ENCODE data around the gene MSRB2.
A peak's percentile ranks its signal among the peaks of the same experiment; 100 is the strongest.
"Not testable (repeated sequence)": the region's sequence is repeated elsewhere in the genome, so short reads cannot be mapped to it uniquely, and the experiment has no call there.

Gene MSRB2

DNA sequence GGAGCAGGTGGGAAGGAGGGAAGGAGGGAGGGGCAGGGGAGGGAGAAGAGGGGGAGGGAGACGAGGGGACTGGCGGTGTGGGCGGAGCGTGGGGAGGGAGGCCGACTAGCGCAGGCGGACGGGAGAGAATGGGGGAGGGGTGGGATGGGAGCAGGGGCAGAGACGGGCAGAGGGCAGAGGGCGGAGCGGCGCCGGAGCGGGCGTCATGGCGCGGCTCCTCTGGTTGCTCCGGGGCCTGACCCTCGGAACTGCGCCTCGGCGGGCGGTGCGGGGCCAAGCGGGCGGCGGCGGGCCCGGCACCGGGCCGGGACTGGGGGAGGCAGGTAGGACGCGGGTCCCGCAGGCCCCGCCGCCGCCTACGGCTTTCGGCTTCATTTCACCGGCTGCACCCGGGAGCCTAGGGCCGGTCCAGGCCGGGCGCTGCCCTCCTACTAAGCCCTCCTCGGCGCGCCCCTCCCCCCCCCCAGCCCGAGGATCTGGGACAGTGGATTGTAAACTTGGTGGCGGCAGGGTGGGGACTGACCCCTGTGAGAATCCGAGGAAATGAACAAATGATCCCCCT is at the start of gene MSRB2:
Gene MSRB2, plus strand, starts transcription at position 176 of the 562 bp plus-strand sequence. Its CDS starts 30 bp downstream, at position 206.
- DNase-seq, result peak; percentile 75 to 90

DNA sequence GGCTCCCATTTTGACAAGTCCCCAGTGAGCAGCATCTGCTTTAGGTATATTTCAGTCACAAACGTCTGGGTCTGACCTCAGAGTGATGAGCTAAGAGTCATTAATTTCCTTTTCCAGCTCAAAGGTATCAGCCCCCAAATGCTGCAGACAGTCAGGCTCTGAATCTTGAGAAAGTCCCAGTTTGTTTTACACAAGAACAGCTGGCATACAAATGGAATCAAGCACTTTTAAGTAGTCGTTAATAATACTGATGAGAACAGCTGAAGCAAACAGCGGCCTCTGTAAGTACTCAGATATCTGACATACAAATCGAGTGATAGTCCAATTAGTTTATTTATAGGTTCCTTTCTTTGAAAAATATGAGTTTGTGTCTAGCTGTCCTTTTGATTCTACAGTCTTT is 49.4 kb upstream of the MSRB2 start:
- no peak for DNase-seq

- DNase-seq, result no peak
These were observed 48.0 kb upstream of the MSRB2 start for GRCh38 chr10:23047201-23048050.

DNA sequence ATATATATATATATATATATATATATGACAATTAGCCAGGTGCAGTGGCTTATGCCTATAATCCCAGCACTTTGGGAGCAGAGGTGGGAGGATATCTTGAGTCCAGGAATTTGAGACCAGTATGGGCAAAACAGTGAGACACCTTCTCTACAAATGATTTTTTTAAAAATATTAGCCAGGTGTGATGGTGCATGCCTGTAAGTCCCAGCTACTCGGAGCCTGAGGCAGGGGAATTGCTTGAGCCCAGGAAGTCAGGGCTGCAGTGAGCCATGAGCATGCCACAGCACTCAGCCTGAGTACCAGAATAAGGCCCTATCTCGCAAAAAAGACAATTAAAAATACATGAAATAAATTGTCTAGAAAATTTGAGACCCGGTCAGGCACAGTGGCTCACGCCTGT is 47.2 kb upstream of the MSRB2 start:
- no peak for DNase-seq

DNA sequence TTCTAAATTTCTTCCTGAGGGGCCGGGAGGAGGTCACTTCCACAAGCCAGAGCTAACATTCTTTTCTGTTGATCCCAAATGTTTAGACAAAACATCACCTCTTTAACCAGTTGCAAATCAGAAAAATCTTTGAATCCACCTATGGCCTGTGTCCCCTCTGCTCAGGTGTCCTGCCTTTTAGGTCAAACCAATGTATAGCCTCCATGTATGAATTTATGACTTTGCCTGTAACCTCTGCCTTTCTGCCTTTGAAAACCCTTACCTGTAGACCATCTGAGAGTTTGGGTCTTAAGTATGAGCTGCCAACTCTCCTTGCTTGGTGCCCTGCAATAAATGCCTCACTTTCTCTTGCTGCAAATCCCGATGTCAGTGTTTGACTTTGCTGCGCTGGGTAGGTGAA is 44.1 kb upstream of the MSRB2 start:
- DNase-seq, result no peak

- no peak for DNase-seq
These were observed 43.5 kb upstream of the MSRB2 start for GRCh38 chr10:23051855-23052331.

DNA sequence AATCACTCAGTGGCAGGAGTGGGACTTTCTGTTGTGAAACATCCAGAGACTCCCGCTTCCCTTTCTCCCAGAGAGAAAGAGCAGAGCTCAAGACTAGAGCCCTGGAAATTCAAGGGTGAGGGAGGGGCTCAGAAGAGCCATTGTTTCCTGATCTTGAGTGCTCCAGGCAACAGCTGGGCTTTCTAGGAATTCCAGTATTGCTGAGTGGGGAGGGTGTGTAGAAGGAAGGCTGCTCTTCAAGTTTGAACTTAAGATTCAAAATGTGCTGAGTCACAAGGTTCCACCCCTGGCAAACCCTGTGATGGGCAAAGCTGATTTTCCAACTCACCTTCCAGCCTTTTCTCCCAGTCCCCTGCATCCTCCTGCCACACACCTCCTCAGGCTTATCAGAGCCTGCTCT is 42.3 kb upstream of the MSRB2 start:
- DNase-seq, result no peak

DNA sequence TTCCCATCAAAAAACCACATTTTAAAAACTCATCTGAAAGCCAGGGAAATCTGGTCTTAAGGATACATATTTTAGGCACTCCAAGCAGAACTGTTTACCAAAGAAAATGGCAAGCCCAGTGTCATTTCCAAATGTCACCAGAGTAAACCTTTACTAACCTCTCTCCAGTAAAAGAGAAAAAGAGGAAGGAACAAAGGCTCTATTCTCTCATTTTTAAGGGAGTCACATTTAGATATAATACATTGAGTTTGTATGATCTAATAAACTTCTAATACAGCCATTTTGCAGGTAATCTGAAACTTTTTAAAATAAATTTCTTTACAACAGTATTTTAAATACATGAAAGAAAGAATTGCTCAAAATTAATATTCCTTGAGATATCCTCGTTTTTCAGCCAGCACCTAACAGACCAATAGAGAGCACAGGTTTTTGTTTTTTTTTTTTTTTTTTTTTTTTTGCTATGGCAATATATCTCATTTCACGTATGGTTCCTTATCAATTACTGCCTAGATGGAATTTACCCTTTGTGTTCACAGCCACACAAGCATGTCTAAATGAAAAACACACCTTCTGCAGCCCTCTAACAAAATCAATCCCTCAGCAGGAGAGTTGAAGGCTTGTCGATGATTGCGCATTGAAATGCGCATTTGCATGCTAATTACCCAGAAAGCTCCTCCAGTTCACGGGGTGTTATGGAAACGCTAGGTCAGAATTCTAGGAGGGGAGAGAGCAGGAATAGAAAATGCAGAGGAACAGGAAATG is 39.8 kb upstream of the MSRB2 start:
- no peak for DNase-seq

GRCh38 chr10:23056186-23056579 is 39.2 kb upstream of the MSRB2 start:
- no peak for DNase-seq

GRCh38 chr10:23058366-23058765 is 37.0 kb upstream of the MSRB2 start:
- no peak for DNase-seq

DNA sequence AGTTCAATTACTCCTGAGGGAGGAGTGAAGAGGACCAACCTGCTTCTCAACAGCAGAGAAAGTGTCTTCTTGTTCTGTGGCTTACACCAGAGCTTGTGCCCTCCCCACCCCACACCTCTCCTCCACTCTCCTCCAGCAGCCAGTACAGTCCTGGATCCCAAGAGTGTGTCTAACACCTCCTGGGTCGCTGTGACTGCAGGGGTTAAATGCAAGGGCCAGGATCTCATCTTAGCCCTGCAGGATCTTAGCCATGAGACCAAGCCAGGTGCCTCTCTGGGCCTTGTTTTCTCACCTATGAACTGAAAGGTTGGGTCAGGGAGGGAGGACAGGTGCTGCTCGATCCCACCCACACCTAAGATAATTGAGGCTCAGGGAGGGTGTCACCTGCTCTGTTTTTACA is 34.5 kb upstream of the MSRB2 start:
- no peak for DNase-seq

- DNase-seq, result peak; percentile 6 to 49
These were observed 32.1 kb upstream of the MSRB2 start for GRCh38 chr10:23063045-23063972.

DNA sequence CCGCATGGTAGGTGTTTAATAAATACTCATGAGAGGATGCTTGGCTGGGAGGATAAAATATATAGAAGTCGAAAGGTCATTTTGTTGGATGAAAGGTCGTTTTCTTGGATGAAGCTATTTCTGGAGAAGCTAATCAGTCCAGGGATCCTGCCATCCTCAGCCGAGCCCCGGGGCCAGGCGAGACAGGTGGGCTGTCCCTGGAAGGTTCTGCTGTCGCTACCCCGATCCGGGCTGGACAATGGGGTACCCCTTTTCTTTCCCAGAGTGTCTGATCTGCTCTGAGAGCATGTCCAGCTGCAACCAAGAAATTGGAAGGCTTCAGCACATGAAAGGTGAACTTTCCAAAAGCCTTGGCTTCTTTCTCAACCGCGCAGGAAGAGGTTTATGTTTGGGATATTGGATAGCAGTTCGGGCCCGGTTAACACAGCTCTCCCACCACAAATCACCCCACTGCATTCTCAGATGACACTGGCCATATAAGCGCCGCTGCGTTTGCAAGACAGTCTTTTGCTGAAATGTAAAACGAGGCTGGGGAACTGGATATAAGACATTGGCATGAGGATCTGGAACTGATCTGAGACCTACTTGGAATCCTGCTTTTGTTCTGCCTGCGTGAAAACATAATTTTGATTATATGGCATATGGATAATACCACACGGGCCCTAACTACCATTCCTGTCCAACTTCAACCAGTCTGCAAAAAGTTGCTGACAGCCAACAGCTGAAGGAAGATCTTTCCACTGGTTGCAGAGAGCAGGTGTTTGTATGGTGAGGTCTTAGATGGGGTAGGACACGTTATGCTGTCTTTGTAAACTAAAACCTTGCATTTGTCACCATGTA is 31.2 kb upstream of the MSRB2 start:
- no peak for DNase-seq

DNA sequence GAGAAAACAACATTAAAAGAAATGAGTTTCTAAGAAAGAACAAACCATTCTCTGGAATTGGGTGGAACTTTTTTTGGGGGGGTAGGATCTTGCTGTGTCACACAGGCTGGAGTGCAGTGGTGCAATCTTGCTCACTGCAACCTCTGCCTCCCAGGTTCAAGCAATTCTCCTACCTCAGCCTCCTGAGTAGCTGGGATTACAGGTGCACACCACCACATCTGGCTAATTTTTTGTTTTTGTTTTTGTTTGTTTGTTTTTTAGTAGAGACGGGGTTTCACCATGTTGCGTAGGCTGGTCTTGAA is 30.6 kb upstream of the MSRB2 start:
- DNase-seq, result not testable (repeated sequence)

GRCh38 chr10:23065181-23065948 is 30.0 kb upstream of the MSRB2 start:
- DNase-seq, result peak; percentile 83 to 87

GRCh38 chr10:23067337-23067736 is 28.0 kb upstream of the MSRB2 start:
- no peak for DNase-seq

DNA sequence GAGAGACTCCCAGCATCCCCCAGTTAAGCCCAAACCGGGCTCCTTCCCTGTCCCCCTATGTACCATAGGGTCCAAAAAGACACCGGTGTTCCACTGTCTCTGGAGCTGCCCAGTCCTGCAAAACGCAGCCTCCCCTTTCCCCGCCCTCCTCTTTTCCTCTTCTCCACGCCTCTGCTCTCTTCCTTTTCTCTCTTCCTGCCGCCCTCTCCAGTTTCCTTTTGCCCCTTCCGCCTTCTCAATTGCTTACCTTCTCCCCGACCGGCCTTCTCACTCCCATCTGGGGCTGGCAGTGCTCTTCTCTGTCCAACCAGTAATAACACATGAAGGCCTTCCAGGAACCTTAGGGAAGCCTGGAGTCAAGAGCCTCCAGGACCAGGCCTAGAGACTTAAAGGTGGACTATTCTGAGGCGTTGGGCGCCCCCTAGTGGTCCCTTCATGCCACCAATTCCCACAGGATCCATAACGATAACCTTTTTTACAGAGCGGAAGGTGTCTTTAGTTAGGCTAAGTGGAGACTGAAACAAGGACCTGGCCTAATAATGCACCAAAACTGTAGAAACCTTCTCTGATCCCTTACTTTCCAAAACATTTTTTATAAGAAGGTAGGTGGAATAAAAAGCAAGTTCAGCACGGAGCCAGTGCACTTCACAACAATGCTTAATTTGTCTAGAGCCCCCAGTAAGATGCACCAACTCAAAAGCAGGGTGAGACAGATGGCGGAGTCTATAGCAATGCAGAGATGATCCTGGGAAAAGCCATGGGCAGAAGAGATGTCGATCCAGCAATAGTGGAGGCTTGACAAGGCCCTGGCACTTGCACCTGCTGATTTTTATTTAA is 27.2 kb upstream of the MSRB2 start:
- peak; percentile 41 to 87 for DNase-seq

DNA sequence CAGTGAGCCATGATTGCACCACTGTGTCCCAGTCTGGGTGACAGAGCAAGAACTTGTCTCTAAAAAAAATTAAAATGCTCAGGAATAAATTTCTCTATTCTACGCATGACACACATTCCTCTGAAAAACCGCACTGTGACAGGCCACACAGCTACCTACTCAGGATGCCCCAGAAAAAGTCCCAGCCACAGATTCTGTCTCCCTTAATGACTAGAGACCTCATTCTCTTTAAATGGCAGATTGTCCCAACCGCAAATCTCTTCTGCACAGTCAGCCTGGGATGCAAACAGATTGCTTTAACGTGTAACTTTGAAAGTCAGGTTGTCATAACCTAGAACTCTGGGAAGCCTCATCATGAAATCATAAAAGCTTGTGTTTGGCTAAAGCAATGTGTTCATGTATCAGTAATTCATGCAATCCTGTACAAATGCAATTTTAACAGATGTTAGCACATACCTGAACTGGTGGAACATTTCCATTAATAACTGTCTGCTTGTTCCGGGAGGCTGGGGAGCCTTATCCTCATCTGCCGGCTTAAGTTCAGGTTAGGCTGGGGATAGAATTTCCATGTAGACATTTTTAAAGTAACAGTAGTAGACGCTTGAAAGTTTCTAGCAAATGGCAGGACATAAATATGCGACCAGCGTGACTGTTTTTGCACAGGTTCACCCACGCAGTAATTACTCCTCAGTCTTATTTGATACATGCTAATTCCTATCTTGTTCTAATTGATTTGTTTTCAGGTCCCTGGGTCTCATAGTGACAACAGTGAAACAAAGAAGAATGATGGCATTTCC is 26.2 kb upstream of the MSRB2 start:
- DNase-seq, result no peak

Measured in NCI-H446 (cell line).